CD4-positive, alpha-beta T cell treated with Interleukin-4 for 4 hours (primary cell): Measurements from ENCODE around the gene NAT16.

Source experiments
- DNase-seq: peaks from one replicate; pipeline ENCODE4 v3.0.0-alpha.2; 2020

NAT16 gene

DNA sequence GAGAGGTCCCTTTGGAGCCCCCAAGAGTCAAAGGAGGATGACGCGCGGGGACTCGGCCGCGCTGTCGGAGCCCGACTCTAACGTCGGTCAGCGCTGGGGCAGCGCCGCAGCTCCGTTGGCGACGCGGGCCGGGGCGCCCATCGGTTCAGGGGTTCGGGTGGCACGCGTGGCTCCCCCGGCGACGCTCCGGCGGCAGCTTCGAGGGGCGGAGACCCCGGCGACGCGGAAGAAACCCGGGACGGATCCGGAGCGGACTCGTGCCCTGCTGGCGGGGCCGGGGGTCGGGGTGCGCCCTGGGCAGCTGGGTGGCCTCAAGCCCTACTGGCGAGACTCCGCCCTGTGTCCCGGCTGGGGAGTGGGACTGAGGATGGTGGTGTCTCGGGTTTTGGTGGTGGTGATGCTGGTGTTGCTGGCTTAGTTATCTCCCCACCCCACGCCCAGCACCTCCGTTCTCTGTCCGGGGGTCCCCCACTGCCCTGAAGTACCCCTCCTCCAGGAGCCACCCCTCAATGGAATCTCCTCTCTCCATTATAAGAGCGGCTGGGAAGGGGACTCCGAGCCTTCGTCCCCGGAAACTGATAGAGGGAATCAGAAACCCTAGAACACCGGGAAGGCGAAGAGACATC, at the start of gene NAT16:
NAT16 (minus strand) TSS at position 164 of the 626 bp plus-strand sequence. CDS start 5,486 bp downstream, outside the sequence.
- DNase-seq, result no peak

DNA sequence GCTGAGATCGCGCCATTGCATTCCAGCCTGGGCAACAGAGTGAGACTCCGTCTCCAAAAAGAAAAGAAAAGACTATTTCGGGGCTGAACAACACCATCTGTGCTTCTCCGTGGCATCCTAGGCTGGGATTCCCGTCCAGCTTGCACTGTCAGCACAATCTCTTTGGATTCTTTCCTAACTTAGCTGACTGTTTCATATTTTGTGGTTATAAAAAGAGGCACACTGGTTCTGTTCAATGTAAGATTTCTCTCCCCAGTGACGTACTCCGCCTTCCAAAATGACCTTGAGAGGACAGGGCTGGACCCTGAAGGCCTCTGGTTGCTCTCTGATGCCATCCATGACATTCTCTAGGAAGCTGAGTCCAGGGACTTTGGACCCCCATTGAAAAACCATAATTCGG, 46.6 kb upstream of the NAT16 start:
- no peak for DNase-seq

DNA sequence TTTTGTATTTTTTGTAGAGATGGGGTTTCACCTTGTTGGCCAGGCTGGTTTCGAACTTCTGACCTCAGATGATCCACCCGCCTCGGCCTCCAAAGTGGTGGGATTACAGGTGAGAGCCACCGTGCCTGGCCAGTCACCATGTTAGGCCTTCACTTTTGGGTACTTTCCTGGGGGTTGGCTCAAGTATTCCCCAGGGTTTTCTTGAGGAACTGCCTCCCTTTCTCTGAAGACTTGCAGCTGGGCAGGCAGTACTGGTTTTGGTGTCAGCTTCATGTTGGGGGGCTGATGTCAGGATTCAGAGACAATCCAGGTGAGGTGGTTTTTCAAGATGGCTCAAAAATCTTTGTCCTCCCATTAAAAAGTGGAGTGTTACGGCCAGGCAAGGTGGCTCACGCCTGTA, 45.6 kb upstream of the NAT16 start:
- no peak for DNase-seq

DNA sequence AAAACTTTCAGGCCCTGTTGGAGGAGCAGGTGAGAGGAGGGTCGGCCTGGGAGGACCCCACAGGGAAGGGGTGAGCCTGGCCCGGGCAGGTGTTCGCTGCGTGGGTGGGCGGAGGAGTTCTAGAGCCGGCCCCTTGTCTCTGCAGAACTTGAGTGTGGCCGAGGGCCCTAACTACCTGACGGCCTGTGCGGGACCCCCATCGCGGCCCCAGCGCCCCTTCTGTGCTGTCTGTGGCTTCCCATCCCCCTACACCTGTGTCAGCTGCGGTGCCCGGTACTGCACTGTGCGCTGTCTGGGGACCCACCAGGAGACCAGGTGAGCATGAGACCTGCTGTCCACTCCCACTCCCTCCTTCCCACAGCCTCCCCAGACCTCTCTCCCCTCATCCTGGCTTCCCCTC, 43.4 kb upstream of the NAT16 start:
- no peak for DNase-seq

GRCh38 chr7:101222275-101222830, 42.3 kb upstream of the NAT16 start:
- DNase-seq, result no peak

- DNase-seq, result no peak
Observed at GRCh38 chr7:101220295-101220694, 40.2 kb upstream of the NAT16 start.

DNA sequence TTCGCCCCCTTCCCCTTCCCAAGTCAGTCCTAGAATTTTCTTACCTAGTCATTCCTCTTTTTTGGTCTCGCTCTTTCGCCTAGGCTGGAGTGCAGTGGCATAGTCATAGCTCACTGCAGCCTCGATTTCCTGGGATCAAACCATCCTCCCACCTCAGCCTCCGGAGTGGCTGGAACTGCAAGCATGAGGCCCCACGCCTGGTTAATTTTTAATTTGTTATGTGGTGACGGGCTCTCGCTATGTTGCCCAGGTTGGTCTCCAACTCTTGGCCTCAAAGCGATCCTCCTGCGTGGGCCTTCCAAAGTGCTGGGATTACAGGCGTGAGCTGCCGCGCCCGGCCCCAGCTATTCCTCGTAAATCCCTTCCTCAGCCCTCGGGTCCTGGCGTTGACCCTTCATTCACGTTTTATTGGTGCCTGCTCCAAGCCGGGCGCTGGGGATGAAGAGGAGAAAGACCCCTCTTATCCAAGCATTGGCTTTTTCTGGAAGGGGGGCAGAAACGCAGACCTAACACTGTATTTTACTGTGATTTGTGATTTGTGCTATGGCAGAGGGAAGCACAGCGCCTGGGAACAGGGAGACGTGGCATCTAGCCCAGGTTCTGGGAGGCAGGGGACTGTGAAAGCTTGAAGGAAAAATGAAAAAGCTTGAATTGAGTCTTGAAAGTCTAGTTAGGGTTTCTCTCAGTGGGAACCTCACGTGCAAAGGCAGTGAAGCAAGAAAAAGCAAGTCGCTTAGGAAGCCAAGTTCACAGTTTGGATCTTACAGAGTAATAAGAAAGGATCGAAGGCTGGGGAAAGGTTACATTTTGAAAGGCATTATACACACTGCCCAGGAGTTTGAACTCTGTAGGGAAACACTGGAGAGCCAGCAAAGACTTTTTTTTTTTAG, 38.4 kb upstream of the NAT16 start:
- DNase-seq, result no peak

GRCh38 chr7:101217388-101218235, 37.5 kb upstream of the NAT16 start, which contains the start of the genes PLOD3 and ZNHIT1:
Gene PLOD3 (minus strand): TSS chr7:101217581. CDS start chr7:101217274, 307 bp downstream.
Gene ZNHIT1 (plus strand): TSS chr7:101218165. CDS start chr7:101218196, 31 bp downstream.
- DNase-seq, result peak; percentile 97

DNA sequence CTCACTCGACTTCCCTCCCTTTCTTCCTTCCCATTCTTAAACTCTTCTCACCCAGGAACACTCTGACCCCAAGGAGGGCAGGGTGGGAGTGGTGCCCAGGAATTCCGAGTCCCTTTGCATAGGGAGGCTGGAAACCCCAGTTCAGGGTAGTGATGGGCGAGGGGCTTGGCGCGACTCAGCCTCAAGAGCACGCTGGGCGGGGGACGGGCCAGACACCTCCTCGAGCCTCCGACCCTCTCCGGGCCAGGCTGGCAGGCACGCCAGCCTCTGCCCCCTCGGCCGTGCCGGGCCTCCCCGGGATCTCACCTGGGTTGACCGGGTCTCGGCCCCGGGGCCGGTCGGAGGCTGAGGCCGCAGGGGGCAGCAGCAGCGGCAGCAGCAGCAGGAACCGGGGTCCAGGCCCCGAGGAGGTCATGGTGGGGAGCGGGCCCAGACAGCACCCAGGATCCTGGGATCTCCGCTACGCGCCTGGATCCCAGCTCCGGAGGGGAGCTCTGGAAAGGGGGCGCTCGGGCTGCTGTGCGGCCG, 36.8 kb upstream of the NAT16 start:
- DNase-seq, result no peak

GRCh38 chr7:101216001-101216859, 36.1 kb upstream of the NAT16 start:
- no peak for DNase-seq

DNA sequence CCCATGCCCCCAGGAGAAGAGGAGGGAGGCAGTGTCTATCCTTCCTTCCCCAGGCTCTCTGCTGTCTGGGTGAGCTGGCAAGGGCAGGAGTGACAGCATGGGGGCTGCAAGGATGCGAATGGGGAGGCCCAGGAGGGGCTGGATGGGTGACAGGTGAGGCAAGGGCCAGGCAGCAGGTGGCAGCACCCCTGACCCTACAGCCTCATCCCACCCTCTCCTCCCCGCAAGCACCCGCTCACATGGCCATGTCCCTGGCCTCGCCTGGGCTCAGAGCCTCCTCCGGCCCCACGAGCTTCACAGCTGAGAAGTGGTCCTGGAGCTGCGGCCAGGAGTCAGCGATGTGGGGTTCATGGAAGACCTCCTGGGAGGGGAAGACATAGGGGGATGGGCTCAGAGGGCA, 31.9 kb upstream of the NAT16 start:
- DNase-seq, result no peak

DNA sequence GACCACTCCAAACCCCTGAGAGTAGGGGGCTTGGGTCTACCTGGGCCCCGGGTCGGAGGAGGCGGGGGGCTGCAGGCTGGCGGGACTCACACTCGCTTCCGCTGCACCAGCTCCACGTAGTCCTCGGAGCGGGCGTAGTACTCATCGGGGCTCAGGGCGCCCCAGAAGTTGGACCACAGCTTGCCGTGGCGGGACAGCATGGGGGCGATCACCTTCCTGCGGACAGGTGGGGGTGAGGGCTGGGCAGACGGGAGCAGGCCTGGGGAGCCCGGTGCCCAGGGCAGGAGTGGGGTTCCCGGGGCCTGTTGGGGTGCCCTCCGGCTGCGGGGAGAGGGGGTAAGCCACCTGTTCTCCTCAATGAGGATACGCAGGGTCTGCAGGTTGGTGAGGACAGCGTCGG, 31.4 kb upstream of the NAT16 start:
- no peak for DNase-seq

DNA sequence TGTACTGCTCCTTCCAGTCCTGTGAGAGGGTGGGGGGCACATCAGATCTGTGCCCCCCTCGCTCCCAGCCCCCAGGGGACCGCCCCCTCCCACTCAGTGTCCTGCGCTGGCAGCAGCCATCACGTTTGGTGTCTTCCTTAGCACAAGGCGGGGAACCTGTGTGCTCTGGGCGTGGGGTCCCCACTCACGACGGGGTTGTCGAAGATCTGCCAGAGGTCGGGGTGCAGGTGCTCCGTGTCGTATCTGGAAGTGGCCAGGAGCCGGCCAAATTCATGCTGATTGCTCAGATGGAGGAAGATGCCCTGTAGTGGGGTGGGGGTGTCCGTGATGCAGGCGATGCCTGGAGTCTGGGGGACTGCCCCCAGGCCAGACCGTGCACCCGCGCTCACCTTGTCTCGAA, 30.1 kb upstream of the NAT16 start:
- no peak for DNase-seq

- no peak for DNase-seq
Observed at GRCh38 chr7:101208794-101209193, 28.7 kb upstream of the NAT16 start.

GRCh38 chr7:101207459-101207858, 27.4 kb upstream of the NAT16 start:
- no peak for DNase-seq

DNA sequence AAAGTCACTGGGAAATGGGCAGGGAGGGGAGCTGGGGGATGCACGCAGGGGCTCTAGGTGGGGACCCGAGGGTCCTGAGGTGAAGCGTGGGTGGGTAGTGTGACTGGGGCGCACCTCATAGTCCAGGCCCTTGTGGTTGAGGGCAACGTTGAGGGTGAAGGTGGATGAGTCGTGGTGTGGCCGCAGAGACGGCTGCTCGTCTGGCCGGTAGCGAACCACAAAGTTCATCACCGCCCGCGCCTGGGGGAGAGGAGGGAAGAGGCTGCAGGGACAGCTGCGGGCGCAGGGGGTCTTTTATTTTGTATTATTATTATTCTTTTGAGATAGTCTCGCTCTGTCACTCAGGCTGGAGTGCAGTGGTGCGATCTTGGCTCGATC, 26.6 kb upstream of the NAT16 start:
- DNase-seq, result no peak

DNA sequence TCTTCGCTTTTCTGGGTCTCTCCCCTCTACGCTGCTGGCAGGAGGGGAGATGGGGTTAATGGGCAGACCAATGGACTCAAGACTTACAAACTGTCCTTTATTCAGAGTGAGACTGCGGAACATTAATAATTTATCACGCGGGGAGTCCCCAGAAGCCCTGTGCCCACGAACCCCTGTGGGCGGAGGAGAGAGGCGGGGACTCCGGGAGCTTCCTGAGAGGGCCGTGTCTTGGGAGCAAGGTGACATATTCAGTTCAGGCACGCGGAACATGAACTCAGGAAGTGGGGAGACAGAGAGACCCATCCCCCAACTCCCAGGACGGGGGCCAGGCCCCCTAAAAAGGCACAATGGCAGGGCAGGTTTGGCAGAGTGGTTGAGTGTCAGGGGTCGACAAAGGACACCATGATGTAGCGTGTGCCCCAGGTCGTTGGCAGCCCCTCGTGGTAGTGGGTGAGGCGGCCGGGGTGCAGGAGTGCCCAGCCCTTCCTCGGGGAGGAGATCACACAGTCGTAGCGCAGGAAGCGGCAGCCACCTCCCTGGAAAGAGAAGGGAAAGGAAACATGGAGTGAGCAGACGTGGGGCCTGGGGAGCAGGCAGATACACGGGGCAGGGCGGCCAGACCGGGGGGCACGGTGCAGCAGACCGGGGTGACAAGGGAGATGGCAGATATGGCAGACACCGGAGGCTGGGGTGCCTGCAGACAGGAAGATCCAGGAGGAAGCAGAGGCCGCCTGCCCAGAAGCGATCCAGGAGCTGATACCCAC, 26.0 kb upstream of the NAT16 start:
- no peak for DNase-seq

GRCh38 chr7:101203740-101204738, 23.9 kb upstream of the NAT16 start:
- DNase-seq, result peak; percentile 43

DNA sequence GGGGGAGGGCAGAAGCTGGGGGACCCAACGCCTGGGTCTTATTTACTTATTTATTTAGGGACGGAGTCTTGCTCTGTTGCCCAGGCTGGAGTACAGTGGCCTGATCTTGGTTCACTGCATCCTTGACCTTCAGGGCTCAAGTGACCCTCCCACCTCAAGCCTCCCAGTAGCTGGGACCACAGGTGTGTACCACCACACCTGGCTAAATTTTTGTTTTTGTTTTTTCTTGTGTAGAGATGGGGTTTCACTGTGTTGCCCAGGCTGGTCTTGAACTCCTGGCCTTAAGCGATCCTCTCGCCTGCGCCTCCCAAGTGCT, 22.5 kb upstream of the NAT16 start:
- DNase-seq, result no peak
